ENCODE data around the gene NR3C1.

Gene NR3C1

DNA sequence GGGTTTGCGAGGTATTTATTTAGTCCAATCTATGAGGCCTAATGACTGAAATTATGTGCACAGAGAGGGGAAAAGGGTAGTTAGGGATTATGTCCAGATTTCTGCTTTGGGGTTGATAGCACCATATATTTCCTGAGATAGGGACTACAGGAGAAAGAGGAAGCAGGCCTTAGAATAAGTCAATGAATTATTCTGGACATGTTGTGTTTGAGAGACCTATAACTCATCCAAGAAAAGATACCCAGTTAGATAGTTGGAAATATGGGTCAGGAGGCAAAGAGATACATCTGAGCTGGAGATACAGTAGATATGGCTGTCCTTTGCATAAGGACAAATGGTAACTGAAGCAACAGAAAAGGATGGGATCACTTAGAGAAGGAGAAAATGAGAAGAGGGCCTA is 53.1 kb downstream of the NR3C1 start:
- TF ChIP-seq, protein P1, sequence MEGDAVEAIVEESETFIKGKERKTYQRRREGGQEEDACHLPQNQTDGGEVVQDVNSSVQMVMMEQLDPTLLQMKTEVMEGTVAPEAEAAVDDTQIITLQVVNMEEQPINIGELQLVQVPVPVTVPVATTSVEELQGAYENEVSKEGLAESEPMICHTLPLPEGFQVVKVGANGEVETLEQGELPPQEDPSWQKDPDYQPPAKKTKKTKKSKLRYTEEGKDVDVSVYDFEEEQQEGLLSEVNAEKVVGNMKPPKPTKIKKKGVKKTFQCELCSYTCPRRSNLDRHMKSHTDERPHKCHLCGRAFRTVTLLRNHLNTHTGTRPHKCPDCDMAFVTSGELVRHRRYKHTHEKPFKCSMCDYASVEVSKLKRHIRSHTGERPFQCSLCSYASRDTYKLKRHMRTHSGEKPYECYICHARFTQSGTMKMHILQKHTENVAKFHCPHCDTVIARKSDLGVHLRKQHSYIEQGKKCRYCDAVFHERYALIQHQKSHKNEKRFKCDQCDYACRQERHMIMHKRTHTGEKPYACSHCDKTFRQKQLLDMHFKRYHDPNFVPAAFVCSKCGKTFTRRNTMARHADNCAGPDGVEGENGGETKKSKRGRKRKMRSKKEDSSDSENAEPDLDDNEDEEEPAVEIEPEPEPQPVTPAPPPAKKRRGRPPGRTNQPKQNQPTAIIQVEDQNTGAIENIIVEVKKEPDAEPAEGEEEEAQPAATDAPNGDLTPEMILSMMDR (IDR thresholded peaks at IDR 0.05) = no peak
- no peaks in the 10 kb centered on the region for H3K9me3 ChIP-seq
- intact Hi-C loops (cut with DNase I; ENCODE audit: low total_unique reads) = no loop called here
- H3K27ac ChIP-seq = no peak overlapping the region
- no peaks in the 10 kb centered on the region for H3K36me3 ChIP-seq
- H3K27me3 ChIP-seq = no peaks in the 10 kb centered on the region
- no peak overlapping the region for H3K4me3 ChIP-seq
- no peak for DNase-seq
- peaks cover 0 to 96% (median 55%) of the 10 kb centered on the region in 4 donors for H3K4me1 ChIP-seq

DNA sequence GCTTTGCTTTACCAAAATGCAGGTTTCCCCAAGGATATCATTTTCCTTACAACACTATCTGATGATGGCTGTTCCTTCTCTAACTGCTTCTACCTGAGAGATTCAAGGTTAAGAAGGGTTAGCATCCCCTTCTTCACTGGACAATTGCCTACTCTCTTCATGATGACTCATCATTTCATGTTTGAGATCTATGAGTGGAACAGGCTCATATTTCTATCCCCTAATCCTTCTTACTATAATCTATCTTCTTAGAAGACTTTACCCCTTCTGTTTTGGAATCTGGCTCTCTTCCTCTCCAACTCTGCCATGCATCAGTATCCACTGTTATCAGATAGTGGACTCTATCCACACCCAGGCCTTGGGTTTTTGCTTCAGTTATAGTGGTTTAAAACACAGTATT is 54.3 kb downstream of the NR3C1 start:
- Histone ChIP-seq H3K4me3 (no peak overlapping the region), H3K27ac (no peak overlapping the region), H3K27me3 (no peaks in the 10 kb centered on the region), H3K36me3 (no peaks in the 10 kb centered on the region), H3K4me1 (peaks cover 0 to 94% (median 48%) of the 10 kb centered on the region in 4 donors), H3K9me3 (no peaks in the 10 kb centered on the region)
- intact Hi-C loops (cut with DNase I; ENCODE audit: low total_unique reads) = no loop called here
- TF ChIP-seq, protein P1 (IDR thresholded peaks at IDR 0.05) = no peak
- no peak for DNase-seq

DNA sequence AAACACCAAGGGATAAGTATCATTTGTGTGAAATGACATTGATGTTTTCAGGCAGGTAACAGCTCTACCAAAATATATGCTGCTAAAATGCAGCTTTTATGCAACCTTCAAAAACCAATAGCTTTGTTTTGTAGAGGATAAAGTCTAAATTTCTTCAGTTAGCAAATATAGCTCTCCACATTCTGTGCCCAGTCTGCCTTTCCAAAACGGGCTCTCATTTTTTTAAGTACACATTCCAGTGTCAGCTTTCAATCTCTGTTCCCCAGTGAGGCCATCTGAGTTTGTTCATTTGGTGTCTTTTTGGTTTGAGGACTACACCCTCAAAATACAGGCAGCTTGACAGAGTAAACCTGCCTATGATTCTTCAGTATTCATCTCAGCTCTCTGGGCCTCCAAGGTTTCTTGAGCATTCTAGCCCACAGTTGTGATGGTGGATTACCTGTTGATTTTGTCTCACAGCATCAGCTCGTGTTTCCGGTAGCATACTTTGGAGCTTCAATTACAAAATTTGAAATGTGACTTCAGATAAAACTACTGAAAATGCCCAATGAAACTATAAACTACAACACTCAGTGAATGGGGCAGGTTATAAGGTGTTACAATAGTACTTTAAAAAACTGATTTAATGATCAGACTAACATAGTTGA is 55.7 kb downstream of the NR3C1 start:
- Histone ChIP-seq H3K36me3 (no peaks in the 10 kb centered on the region), H3K4me3 (no peak overlapping the region), H3K9me3 (no peaks in the 10 kb centered on the region), H3K27me3 (no peaks in the 10 kb centered on the region), H3K27ac (peak overlapping the region; percentile 9 to 60), H3K4me1 (peaks cover 0 to 89% (median 39%) of the 10 kb centered on the region in 4 donors)
- no peak for DNase-seq
- intact Hi-C loops (cut with DNase I; ENCODE audit: low total_unique reads) = no loop called here
- TF ChIP-seq, protein P1 (IDR thresholded peaks at IDR 0.05) = no peak

DNA sequence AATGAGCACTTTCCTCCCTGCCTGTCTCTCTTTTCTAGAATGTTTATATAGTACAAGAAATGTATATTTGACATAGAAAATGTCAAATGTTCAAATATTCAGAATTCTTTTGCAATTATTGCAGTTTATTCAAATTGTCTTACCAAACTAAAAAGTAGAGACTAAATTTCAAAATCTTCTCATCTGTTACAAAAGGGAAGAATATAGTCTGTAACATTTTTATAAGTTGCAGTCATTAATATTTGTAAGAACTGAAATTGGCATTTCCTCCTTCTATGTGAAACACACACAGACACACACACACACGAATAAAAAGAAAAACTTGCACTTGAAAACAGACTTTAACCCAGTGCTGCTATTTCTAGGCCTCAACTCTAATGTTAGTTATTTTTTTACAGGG is 56.4 kb downstream of the NR3C1 start:
- no peaks in the 10 kb centered on the region for H3K27me3 ChIP-seq
- no peaks in the 10 kb centered on the region for H3K9me3 ChIP-seq
- intact Hi-C loops (cut with DNase I; ENCODE audit: low total_unique reads) = no loop called here
- no peaks in the 10 kb centered on the region for H3K36me3 ChIP-seq
- H3K27ac ChIP-seq = peak overlapping the region; percentile 9 to 60
- peaks cover 0 to 89% (median 44%) of the 10 kb centered on the region in 4 donors for H3K4me1 ChIP-seq
- H3K4me3 ChIP-seq = no peak overlapping the region
- TF ChIP-seq, protein P1 (IDR thresholded peaks at IDR 0.05) = no peak
- no peak for DNase-seq

DNA sequence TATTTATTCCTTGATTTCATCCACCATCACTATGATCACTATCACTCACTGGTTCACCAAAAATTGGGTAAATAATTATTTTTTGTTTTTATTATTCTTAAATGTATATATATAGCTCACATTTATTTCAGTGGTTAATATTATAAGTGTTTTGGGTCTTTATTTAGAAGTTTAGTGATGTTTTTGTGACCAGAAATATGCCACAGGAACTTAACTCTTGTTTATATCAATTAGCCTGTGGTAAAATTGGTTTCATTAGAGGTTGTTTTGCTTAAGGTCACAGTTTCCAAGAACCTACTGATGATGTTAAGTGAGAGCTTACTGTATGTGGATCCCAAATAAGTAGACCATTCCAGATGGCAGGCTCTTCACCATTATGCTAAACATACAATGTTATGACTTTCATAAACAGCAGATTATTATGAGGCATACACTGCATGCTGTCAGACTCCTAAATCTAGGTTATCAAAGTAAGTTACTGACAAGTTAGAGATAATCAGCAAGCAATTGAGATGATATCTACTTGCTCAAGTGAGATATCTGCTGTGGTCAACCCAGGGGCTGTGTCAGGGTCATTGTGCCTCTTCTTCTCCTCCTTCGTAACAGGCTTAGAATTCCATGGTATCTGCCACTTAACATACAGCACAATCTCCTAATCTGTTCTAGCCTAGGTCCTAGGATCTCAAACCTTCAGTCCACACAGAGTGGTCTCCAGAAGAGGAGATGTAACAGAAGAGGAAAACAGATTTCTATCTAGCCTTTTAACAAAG is 57.6 kb downstream of the NR3C1 start:
- Histone ChIP-seq H3K36me3 (no peaks in the 10 kb centered on the region), H3K27ac (peak overlapping the region in 1 of 2 donors; percentile 36), H3K4me3 (no peak overlapping the region), H3K4me1 (peaks cover 0 to 91% (median 49%) of the 10 kb centered on the region in 4 donors), H3K27me3 (no peaks in the 10 kb centered on the region), H3K9me3 (no peaks in the 10 kb centered on the region)
- TF ChIP-seq, protein P1 (IDR thresholded peaks at IDR 0.05) = no peak
- DNase-seq = no peak
- intact Hi-C loops (cut with DNase I; ENCODE audit: low total_unique reads) = no loop called here

Measured in tibial artery (tissue), 4 donors.